Measurements from ENCODE around the gene FGF10.

FGF10 gene

GRCh38 chr5:44389090-44389822 lies at the start of gene FGF10:
FGF10 (minus strand) TSS chr5:44389420; CDS start chr5:44388682, 738 bp downstream.
- peak within 1 kb of the TSS; percentile 95 for H2AFZ ChIP-seq (ENCODE audit: low read depth, low read length)
- no peaks in the 10 kb centered on the region for H3K9me3 ChIP-seq (ENCODE audit: low read length)
- H3K4me1 ChIP-seq (ENCODE audit: insufficient read depth, low read length), result peaks cover 46% of the 10 kb centered on the region
- no peaks in the 10 kb centered on the region for H3K27me3 ChIP-seq (ENCODE audit: insufficient read depth, low read length)
- no peaks in the 10 kb centered on the region for H3K36me3 ChIP-seq (ENCODE audit: insufficient read depth, low read length)
- peak within 1 kb of the TSS; percentile 64 for H3K4me3 ChIP-seq (ENCODE audit: low read length)

DNA sequence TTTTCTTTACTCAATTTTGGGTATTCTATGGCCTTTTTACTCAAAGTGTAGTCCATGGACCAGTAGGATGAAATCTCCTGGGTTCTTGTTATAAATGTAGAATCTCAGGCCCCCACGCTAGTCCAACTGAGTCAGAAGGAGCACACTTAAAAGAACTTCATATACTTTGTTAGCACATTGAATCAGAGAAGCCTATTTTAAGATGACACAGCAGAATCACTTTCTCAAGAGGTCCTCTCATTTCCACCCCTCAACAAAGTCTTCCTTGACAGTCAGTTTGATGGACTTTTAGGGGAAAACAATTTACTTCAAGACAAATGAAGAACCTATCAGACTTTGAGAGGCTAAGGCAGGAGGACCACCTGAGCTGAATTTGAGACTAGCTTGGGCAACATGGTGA lies 37.7 kb upstream of the FGF10 start:
- no peaks in the 10 kb centered on the region for H3K36me3 ChIP-seq (ENCODE audit: insufficient read depth, low read length)

DNA sequence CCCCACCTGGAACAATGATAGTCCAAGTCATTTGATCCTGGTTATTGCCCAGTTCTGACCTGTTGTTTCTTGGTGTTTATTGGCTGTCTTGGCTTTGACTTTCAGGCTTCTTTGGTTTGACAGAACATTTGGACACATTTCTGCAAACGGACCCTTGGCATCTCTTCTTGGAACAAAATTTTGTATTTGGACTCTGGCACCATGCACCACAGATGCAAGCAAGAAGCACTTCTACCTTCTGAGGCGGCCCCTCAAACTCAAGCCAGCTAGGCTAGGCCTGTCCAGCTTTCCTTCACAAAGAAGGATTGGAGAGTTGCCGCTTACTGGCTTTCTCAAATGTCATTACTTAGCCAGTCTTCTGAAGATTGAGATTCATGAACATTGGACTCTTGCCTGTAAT lies 23.1 kb upstream of the FGF10 start:
- Histone ChIP-seq H3K27me3 (ENCODE audit: insufficient read depth, low read length) (no peaks in the 10 kb centered on the region), H3K36me3 (ENCODE audit: insufficient read depth, low read length) (no peaks in the 10 kb centered on the region), H2AFZ (ENCODE audit: low read depth, low read length) (no peak overlapping the region), H3K4me3 (ENCODE audit: low read length) (no peak overlapping the region), H3K9me3 (ENCODE audit: low read length) (no peaks in the 10 kb centered on the region), H3K4me1 (ENCODE audit: insufficient read depth, low read length) (no peaks in the 10 kb centered on the region)

More for the DNA sequence above, 37.7 kb upstream of the FGF10 start:
- no peaks in the 10 kb centered on the region for H3K9me3 ChIP-seq (ENCODE audit: low read length)
- no peaks in the 10 kb centered on the region for H3K27me3 ChIP-seq (ENCODE audit: insufficient read depth, low read length)
- no peaks in the 10 kb centered on the region for H3K4me1 ChIP-seq (ENCODE audit: insufficient read depth, low read length)
- H2AFZ ChIP-seq (ENCODE audit: low read depth, low read length), result no peak overlapping the region
- H3K4me3 ChIP-seq (ENCODE audit: low read length), result no peak overlapping the region

DNA sequence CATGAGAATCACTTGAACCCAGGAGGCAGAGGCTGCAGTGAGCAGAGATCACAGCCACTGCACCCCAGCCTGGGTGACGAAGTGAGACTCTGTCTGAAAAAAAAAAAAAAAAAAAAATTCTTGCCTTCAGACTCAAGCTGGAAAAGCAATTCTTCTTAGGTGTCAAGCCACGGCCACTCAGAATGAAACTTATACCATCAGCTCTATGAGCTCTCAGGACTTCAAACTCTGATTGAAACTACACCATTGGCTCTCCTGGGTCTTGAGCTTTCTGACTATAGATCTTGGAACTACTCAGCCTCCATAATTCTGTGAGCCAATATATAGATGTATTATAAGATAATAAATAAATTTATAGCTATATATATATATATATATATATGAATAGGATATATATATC lies 12.9 kb upstream of the FGF10 start:
- Histone ChIP-seq H2AFZ (ENCODE audit: low read depth, low read length) (no peak overlapping the region), H3K4me3 (ENCODE audit: low read length) (no peak overlapping the region), H3K9me3 (ENCODE audit: low read length) (no peaks in the 10 kb centered on the region), H3K36me3 (ENCODE audit: insufficient read depth, low read length) (no peaks in the 10 kb centered on the region), H3K27me3 (ENCODE audit: insufficient read depth, low read length) (no peaks in the 10 kb centered on the region), H3K4me1 (ENCODE audit: insufficient read depth, low read length) (peaks cover 3% of the 10 kb centered on the region)

DNA sequence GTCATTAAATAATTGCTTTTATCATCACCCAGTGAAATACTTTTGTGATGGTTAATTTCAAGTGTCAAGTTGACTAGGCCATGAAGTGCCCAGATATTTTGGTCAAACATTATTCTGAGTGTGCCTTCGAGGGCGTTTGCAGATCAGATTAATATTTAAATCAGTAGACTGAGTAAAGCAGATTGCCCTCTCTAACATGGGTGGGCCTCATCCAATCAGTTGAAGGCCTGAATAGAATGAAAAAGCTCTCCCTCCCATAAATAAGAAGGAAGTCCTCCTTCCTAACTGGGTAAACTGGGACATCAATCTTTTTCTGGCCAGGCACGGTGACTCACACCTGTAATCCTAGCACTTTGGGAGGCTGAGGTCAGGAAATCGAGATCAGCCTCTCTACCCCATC lies 12.4 kb upstream of the FGF10 start:
- Histone ChIP-seq H2AFZ (ENCODE audit: low read depth, low read length) (no peak overlapping the region), H3K4me3 (ENCODE audit: low read length) (no peak overlapping the region), H3K9me3 (ENCODE audit: low read length) (no peaks in the 10 kb centered on the region), H3K4me1 (ENCODE audit: insufficient read depth, low read length) (peaks cover 3% of the 10 kb centered on the region), H3K27me3 (ENCODE audit: insufficient read depth, low read length) (no peaks in the 10 kb centered on the region), H3K36me3 (ENCODE audit: insufficient read depth, low read length) (no peaks in the 10 kb centered on the region)

DNA sequence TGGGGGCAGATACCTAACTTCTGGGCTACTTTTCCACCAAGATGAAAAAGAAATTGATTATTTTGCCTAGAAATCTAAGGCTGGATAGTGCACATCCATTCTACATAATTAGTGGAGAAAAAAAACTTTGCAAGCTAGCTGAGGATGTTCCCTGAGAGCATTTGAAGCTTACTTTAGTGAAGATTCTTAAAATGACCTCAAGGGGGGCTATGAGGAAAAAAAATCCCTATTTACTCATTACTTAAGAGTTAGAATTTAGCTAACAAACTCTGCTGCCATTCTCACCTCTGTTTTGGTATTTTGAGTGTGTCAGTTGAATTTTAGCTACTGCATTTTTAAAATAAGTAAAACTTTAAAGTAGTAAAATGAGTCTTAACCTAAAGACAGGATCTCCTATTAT lies 9.2 kb upstream of the FGF10 start:
- Histone ChIP-seq H3K36me3 (ENCODE audit: insufficient read depth, low read length) (no peaks in the 10 kb centered on the region), H3K9me3 (ENCODE audit: low read length) (no peaks in the 10 kb centered on the region), H3K27me3 (ENCODE audit: insufficient read depth, low read length) (no peaks in the 10 kb centered on the region), H3K4me1 (ENCODE audit: insufficient read depth, low read length) (peaks cover 16% of the 10 kb centered on the region), H3K4me3 (ENCODE audit: low read length) (no peak overlapping the region), H2AFZ (ENCODE audit: low read depth, low read length) (no peak overlapping the region)

GRCh38 chr5:44396312-44396711 lies 7.1 kb upstream of the FGF10 start:
- Histone ChIP-seq H2AFZ (ENCODE audit: low read depth, low read length) (no peak overlapping the region), H3K4me1 (ENCODE audit: insufficient read depth, low read length) (peaks cover 31% of the 10 kb centered on the region), H3K36me3 (ENCODE audit: insufficient read depth, low read length) (no peaks in the 10 kb centered on the region), H3K9me3 (ENCODE audit: low read length) (no peaks in the 10 kb centered on the region), H3K27me3 (ENCODE audit: insufficient read depth, low read length) (no peaks in the 10 kb centered on the region), H3K4me3 (ENCODE audit: low read length) (no peak overlapping the region)

DNA sequence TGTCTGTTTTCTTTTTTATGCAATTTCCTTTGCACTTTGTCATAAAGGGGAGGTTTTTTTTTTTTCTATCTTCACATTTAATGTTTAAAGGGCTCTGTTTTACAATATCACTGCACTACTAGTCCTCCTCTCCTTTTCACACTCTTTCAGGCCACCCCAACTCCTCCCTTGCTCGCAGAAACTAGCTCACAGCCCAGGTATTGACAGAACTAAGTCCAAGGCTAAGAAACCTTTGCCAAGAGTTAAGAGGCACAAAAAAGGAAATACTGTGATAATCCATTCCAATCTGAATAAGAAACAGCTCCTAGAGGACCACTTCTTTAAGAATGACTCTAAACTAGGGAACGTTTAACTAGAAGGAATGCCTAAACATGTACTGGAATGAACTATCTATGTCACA lies 1.1 kb upstream of the FGF10 start:
- H3K36me3 ChIP-seq (ENCODE audit: insufficient read depth, low read length), result no peaks in the 10 kb centered on the region
- no peaks in the 10 kb centered on the region for H3K27me3 ChIP-seq (ENCODE audit: insufficient read depth, low read length)
- H3K4me1 ChIP-seq (ENCODE audit: insufficient read depth, low read length), result peaks cover 53% of the 10 kb centered on the region
- peak overlapping the region; percentile 64 for H3K4me3 ChIP-seq (ENCODE audit: low read length)
- H2AFZ ChIP-seq (ENCODE audit: low read depth, low read length), result peak overlapping the region; percentile 95
- no peaks in the 10 kb centered on the region for H3K9me3 ChIP-seq (ENCODE audit: low read length)

DNA sequence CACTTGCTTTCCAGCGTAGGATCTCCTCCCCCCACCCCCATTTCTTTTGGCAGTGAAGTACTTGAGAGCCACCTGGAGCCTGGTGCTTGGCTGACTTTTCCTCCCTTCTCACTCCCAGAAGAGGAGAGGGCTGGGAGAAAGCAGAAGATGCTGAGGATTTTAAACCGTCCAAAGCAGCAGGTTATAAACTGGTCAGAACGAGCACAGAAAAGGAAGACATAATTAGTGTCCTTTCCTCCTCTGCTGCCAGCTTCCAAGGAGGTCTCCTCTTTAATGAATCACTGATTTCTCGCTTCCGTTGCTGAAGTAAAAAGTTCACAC lies 563 bp upstream of the FGF10 start:
- Histone ChIP-seq H3K9me3 (ENCODE audit: low read length) (no peaks in the 10 kb centered on the region), H3K4me3 (ENCODE audit: low read length) (peak overlapping the region; percentile 64), H3K36me3 (ENCODE audit: insufficient read depth, low read length) (no peaks in the 10 kb centered on the region), H2AFZ (ENCODE audit: low read depth, low read length) (peak overlapping the region; percentile 95), H3K4me1 (ENCODE audit: insufficient read depth, low read length) (peaks cover 52% of the 10 kb centered on the region), H3K27me3 (ENCODE audit: insufficient read depth, low read length) (no peaks in the 10 kb centered on the region)

- no peaks in the 10 kb centered on the region for H3K9me3 ChIP-seq (ENCODE audit: low read length)
- no peaks in the 10 kb centered on the region for H3K27me3 ChIP-seq (ENCODE audit: insufficient read depth, low read length)
- no peaks in the 10 kb centered on the region for H3K36me3 ChIP-seq (ENCODE audit: insufficient read depth, low read length)
- H3K4me3 ChIP-seq (ENCODE audit: low read length), result peak overlapping the region; percentile 64
- H2AFZ ChIP-seq (ENCODE audit: low read depth, low read length), result peak overlapping the region; percentile 95
- peaks cover 46% of the 10 kb centered on the region for H3K4me1 ChIP-seq (ENCODE audit: insufficient read depth, low read length)
These were observed 715 bp downstream of the FGF10 start for GRCh38 chr5:44388321-44389089.

GRCh38 chr5:44387921-44388320 lies 1.3 kb downstream of the FGF10 start:
- Histone ChIP-seq H3K27me3 (ENCODE audit: insufficient read depth, low read length) (no peaks in the 10 kb centered on the region), H3K36me3 (ENCODE audit: insufficient read depth, low read length) (no peaks in the 10 kb centered on the region), H3K4me3 (ENCODE audit: low read length) (peak overlapping the region; percentile 64), H3K9me3 (ENCODE audit: low read length) (no peaks in the 10 kb centered on the region), H2AFZ (ENCODE audit: low read depth, low read length) (peak overlapping the region; percentile 95), H3K4me1 (ENCODE audit: insufficient read depth, low read length) (peaks cover 44% of the 10 kb centered on the region)

GRCh38 chr5:44387406-44387805 lies 1.8 kb downstream of the FGF10 start:
- H3K4me3 ChIP-seq (ENCODE audit: low read length), result peak overlapping the region; percentile 64

DNA sequence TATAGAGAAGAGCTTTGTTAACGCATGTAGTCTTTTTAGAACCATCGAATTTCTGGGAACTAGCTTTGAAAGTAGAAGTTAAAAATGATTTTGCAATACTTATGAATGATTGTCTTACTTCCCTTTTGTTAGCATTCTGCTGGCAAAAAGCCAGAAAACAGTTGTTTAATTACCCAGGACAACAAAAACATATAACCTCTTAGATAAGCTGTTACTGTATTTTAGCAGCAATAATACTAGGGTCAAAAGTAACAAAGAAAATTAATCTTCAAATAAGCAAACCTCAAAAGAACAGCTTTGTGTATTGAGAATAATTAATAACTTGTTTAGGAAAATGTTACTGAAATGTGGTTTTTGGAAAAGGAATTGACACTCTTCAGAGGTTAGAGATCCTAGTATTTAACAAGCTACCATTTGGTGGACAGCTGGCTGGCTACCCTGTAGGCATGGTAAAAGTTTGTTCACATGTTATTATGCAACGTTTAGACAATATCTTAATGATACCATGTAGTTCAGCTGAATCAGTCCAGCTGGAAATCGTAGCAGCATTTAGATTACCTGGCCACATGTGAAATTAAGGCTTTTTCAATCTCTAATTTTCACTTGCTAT lies 3.8 kb downstream of the FGF10 start:
- Histone ChIP-seq H3K4me1 (ENCODE audit: insufficient read depth, low read length) (peaks cover 21% of the 10 kb centered on the region), H3K27me3 (ENCODE audit: insufficient read depth, low read length) (no peaks in the 10 kb centered on the region), H3K4me3 (ENCODE audit: low read length) (peak overlapping the region; percentile 24), H2AFZ (ENCODE audit: low read depth, low read length) (no peak overlapping the region), H3K9me3 (ENCODE audit: low read length) (no peaks in the 10 kb centered on the region), H3K36me3 (ENCODE audit: insufficient read depth, low read length) (no peaks in the 10 kb centered on the region)

More at GRCh38 chr5:44387406-44387805, 1.8 kb downstream of the FGF10 start:
- Histone ChIP-seq H3K4me1 (ENCODE audit: insufficient read depth, low read length) (peaks cover 39% of the 10 kb centered on the region), H2AFZ (ENCODE audit: low read depth, low read length) (peak overlapping the region; percentile 95), H3K9me3 (ENCODE audit: low read length) (no peaks in the 10 kb centered on the region), H3K36me3 (ENCODE audit: insufficient read depth, low read length) (no peaks in the 10 kb centered on the region), H3K27me3 (ENCODE audit: insufficient read depth, low read length) (no peaks in the 10 kb centered on the region)
